Vagina (tissue), 2 donors: ENCODE results near the gene HNRNPA3.

Experiments used
- CTCF ChIP-seq, 3 experiments: fragments of 450-650 bp in 2 of 3; fragments of 200-600 bp in 1 of 3; sonication (generic) in 1 of 3; IDR thresholded peaks; one replicate each; pipeline ENCODE4 v1.5.1; 2017 to 2019; ENCODE audit warnings: antibody characterized with exemption in 3 of 3, mild to moderate bottlenecking in 2 of 3, moderate library complexity in 2 of 3
- POLR2A ChIP-seq, 2 donors: fragments of 450-650 bp; IDR thresholded peaks; one replicate each; pipeline ENCODE4 v1.6.1; 2017; ENCODE audit warnings: antibody characterized with exemption in 2 of 2, mild to moderate bottlenecking in 2 of 2, moderate library complexity in 2 of 2

GRCh38 chr2:177183860-177184259 is 28.7 kb upstream of the HNRNPA3 start:
- no peak for TF ChIP-seq CTCF (IDR thresholded peaks at IDR 0.05)
- no peak for TF ChIP-seq POLR2A (IDR thresholded peaks at IDR 0.05)
